Mesenchymal stem cell (in vitro differentiated cells and primary cell): Measurements from ENCODE around the gene NUBP2.

Experiments
- DNase-seq: peaks from one replicate; pipeline ENCODE4 v3.0.0-alpha.2; 2013
- H2AFZ ChIP-seq: one replicate; pipeline ENCODE4 v1.6.1; 2013; ENCODE audit warnings: low read depth, mild to moderate bottlenecking, control low read depth, inconsistent platforms, low read length, moderate library complexity
- H2AK5ac ChIP-seq: 2 replicates; pipeline ENCODE4 v1.6.1; 2013; ENCODE audit warnings: low read length, moderate library complexity, mild to moderate bottlenecking, inconsistent platforms; ENCODE audit not compliant: severe bottlenecking
- H2BK120ac ChIP-seq: one replicate; pipeline ENCODE4 v1.6.1; 2013; ENCODE audit warnings: low read depth, mild to moderate bottlenecking, inconsistent platforms, low read length, moderate library complexity
- H2BK12ac ChIP-seq, 2 experiments: one replicate each; pipeline ENCODE4 v1.6.1; 2013; ENCODE audit warnings: inconsistent platforms in 2 of 2, low read length in 2 of 2, mild to moderate bottlenecking in 2 of 2, moderate library complexity in 2 of 2, control low read depth in 1 of 2
- H2BK15ac ChIP-seq: one replicate; pipeline ENCODE4 v1.6.1; 2013; ENCODE audit warnings: mild to moderate bottlenecking, low read depth, inconsistent platforms; ENCODE audit not compliant: poor library complexity, severe bottlenecking
- H2BK5ac ChIP-seq: 2 replicates; pipeline ENCODE4 v1.6.1; 2013; ENCODE audit warnings: low read depth, mild to moderate bottlenecking, low read length, control low read depth, inconsistent platforms; ENCODE audit not compliant: poor library complexity, severe bottlenecking
- H3K14ac ChIP-seq, 2 experiments: one replicate each; pipeline ENCODE4 v1.6.1; 2013; ENCODE audit warnings: inconsistent platforms in 2 of 2, low read length in 2 of 2, control low read depth in 1 of 2, mild to moderate bottlenecking in 1 of 2, moderate library complexity in 1 of 2
- H3K18ac ChIP-seq, 2 experiments: one replicate each; pipeline ENCODE4 v1.6.1; 2013; ENCODE audit warnings: inconsistent platforms in 2 of 2, low read length in 2 of 2, control low read depth in 1 of 2, low read depth in 1 of 2, mild to moderate bottlenecking in 1 of 2
- H3K23ac ChIP-seq, 2 experiments: one replicate each; pipeline ENCODE4 v1.6.1; 2013; ENCODE audit warnings: inconsistent platforms in 2 of 2, low read length in 2 of 2, mild to moderate bottlenecking in 2 of 2, moderate library complexity in 2 of 2, control low read depth in 1 of 2
- H3K27ac ChIP-seq: 2 replicates; pipeline ENCODE4 v1.5.1; 2013; ENCODE audit warnings: mild to moderate bottlenecking, moderate library complexity, low read length, control low read depth, inconsistent platforms; ENCODE audit not compliant: poor library complexity, severe bottlenecking
- H3K27me3 ChIP-seq, 2 experiments: 2 replicates each; pipeline versions ENCODE4 v1.6.1 to v1.7.0; 2013; ENCODE audit warnings: low read length in 2 of 2, mild to moderate bottlenecking in 2 of 2, moderate library complexity in 2 of 2, control low read depth in 1 of 2, inconsistent platforms in 1 of 2; ENCODE audit not compliant: control insufficient read depth in 1 of 2, insufficient read depth in 1 of 2
- H3K36me3 ChIP-seq, 2 experiments: 2 replicates each; pipeline versions ENCODE4 v1.6.1 to v1.7.0; 2013; ENCODE audit warnings: low read length in 2 of 2, control low read depth in 1 of 2, inconsistent platforms in 1 of 2, low read depth in 1 of 2, mild to moderate bottlenecking in 1 of 2; ENCODE audit not compliant: insufficient read depth in 2 of 2, control insufficient read depth in 1 of 2
- H3K4ac ChIP-seq, 2 experiments: one replicate each; pipeline ENCODE4 v1.6.1; 2013; ENCODE audit warnings: inconsistent platforms in 2 of 2, low read length in 2 of 2, mild to moderate bottlenecking in 2 of 2, moderate library complexity in 2 of 2, control low read depth in 1 of 2, low read depth in 1 of 2
- H3K4me1 ChIP-seq: 2 replicates; pipeline ENCODE4 v1.6.1; 2013; ENCODE audit warnings: low read depth, low read length, control low read depth; ENCODE audit not compliant: control insufficient read depth, insufficient read depth
- H3K4me2 ChIP-seq: 2 replicates; pipeline ENCODE4 v1.6.1; 2013; ENCODE audit warnings: low read length, mild to moderate bottlenecking, inconsistent platforms; ENCODE audit not compliant: poor library complexity, severe bottlenecking
- H3K4me3 ChIP-seq, 2 experiments: 2 replicates each; pipeline versions ENCODE4 v1.5.1 to v1.7.0; 2013; ENCODE audit warnings: low read length in 2 of 2, mild to moderate bottlenecking in 2 of 2, control low read depth in 1 of 2, low read depth in 1 of 2; ENCODE audit not compliant: insufficient read depth in 1 of 2
- H3K79me1 ChIP-seq: replicated peaks from 2 replicates; pipeline ENCODE4 v1.6.1; 2013; ENCODE audit warnings: mild to moderate bottlenecking, control low read depth, low read length, inconsistent platforms; ENCODE audit not compliant: poor library complexity, severe bottlenecking
- H3K9ac ChIP-seq: 2 replicates; pipeline ENCODE4 v1.7.0; 2013; ENCODE audit warnings: mild to moderate bottlenecking, low read length, moderate library complexity
- H3K9me3 ChIP-seq: 2 replicates; pipeline ENCODE4 v1.7.0; 2013; ENCODE audit warnings: mild to moderate bottlenecking, low read length; ENCODE audit not compliant: control insufficient read depth
- H4K8ac ChIP-seq: one replicate; pipeline ENCODE4 v1.6.1; 2013; ENCODE audit warnings: inconsistent platforms, mild to moderate bottlenecking, low read length, moderate library complexity
- H4K91ac ChIP-seq: one replicate; pipeline ENCODE4 v1.6.1; 2013; ENCODE audit warnings: mild to moderate bottlenecking, low read length, inconsistent platforms
- WGBS: methylation state at CpG from one replicate; pipeline ENCODE4 v1.1.7; 2013; ENCODE audit warnings: mixed read lengths; 5-methylcytosine and 5-hydroxymethylcytosine counted together

The NUBP2 gene

DNA sequence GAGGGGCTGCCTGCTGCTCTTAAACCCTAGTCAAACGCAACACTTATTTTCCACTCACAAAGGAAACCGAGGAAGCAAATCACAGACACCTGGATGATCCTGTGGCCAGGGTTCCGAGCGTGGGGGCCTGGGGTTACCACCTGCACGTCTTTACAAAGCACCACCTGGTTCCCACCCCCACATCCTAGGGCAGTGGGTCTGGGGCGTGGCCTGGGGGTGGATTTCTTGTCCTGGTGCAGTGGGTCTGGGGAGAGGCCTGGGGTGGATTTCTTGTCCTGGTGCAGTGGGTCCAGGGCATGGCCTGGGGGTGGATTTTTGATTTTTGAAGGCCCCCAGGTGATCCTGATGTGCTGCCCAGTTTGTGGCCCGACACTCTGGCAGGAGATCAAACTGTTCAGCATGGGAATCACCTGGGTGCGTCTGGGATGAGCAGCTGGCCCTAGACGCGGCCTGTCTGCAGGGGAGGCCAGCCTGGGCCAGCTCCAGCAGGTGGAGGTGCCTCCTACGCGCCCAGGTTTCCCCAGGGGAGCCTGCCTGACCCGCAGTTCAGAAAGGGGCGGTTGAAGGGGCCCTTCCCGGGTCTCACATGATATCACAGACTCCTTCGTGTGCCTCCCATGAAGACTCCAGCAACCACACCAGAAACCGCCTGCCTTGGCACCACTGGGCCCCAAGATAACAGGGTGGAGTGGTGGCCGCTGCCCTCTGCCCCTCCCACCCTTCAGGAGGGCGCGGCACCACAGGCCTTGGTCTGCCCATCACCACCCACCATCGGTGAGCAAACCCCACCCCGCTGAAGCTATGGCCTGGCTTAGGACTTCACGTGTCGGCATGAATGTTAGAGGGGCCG lies 37.6 kb downstream of the NUBP2 start:
- Histone ChIP-seq H3K27me3 (no peaks in the 10 kb centered on the region), H2BK120ac (no peak overlapping the region), H2BK5ac (no peak overlapping the region), H3K4me2 (no peak overlapping the region), H4K8ac (no peak overlapping the region), H3K23ac (no peak overlapping the region), H3K9me3 (no peaks in the 10 kb centered on the region), H3K79me1 (peaks cover 41% of the 10 kb centered on the region), H3K4me1 (peaks cover 6% of the 10 kb centered on the region), H3K18ac (no peak overlapping the region), H2AFZ (no peak overlapping the region), H3K36me3 (peaks cover 32 to 71% of the 10 kb centered on the region in 2 experiments), H2BK15ac (no peak overlapping the region), H3K14ac (no peak overlapping the region), H3K9ac (no peak overlapping the region), H2BK12ac (no peak overlapping the region), H3K4me3 (no peak overlapping the region), H4K91ac (no peak overlapping the region), H3K27ac (no peak overlapping the region), H2AK5ac (no peak overlapping the region), H3K4ac (no peak overlapping the region)
- 94% methylated on average over 25 of the region's 25 CpGs for WGBS
- DNase-seq, result no peak

DNA sequence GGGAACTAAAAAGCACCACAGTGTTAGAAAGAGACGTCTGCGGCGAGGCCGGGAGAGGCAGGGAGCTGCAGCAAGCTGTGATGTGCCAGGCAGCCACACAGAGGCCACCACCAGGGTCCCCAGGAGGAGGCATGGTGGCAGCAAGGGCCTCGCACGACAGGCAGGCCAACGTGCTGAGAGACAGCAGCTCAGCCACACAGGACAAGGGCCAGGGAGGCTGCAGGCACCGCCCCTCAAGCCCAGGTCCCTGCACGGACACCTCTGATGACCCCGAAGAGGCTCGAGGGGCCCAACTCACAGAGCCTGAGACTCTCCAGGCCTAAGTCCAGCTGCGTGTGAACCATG lies 38.2 kb downstream of the NUBP2 start:
- WGBS, result 92% methylated on average over 12 of the region's 12 CpGs
- Histone ChIP-seq H2BK15ac (no peak overlapping the region), H2BK120ac (no peak overlapping the region), H2BK12ac (no peak overlapping the region), H3K23ac (no peak overlapping the region), H3K18ac (no peak overlapping the region), H3K27me3 (no peaks in the 10 kb centered on the region), H3K4ac (no peak overlapping the region), H2AK5ac (no peak overlapping the region), H2AFZ (no peak overlapping the region), H3K4me3 (no peak overlapping the region), H3K9ac (no peak overlapping the region), H3K27ac (no peak overlapping the region), H3K79me1 (peaks cover 43% of the 10 kb centered on the region), H4K91ac (no peak overlapping the region), H4K8ac (no peak overlapping the region), H3K4me2 (no peak overlapping the region), H3K36me3 (peaks cover 28 to 68% of the 10 kb centered on the region in 2 experiments), H3K9me3 (no peaks in the 10 kb centered on the region), H2BK5ac (no peak overlapping the region), H3K14ac (no peak overlapping the region), H3K4me1 (peaks cover 12% of the 10 kb centered on the region)
- no peak for DNase-seq

GRCh38 chr16:1821861-1822611 lies 39.3 kb downstream of the NUBP2 start:
- H3K14ac ChIP-seq, result no peak overlapping the region
- DNase-seq, result no peak
- no peak overlapping the region for H2BK15ac ChIP-seq
- H3K27me3 ChIP-seq, result no peaks in the 10 kb centered on the region
- H4K8ac ChIP-seq, result no peak overlapping the region
- H3K4ac ChIP-seq, result no peak overlapping the region
- H4K91ac ChIP-seq, result no peak overlapping the region
- no peak overlapping the region for H2BK12ac ChIP-seq
- peaks cover 43% of the 10 kb centered on the region for H3K79me1 ChIP-seq
- no peak overlapping the region for H2BK120ac ChIP-seq
- H3K23ac ChIP-seq, result no peak overlapping the region
- no peak overlapping the region for H3K18ac ChIP-seq
- H2AFZ ChIP-seq, result no peak overlapping the region
- peaks cover 14% of the 10 kb centered on the region for H3K4me1 ChIP-seq
- H2AK5ac ChIP-seq, result no peak overlapping the region
- H3K4me3 ChIP-seq, result no peak overlapping the region
- no peak overlapping the region for H2BK5ac ChIP-seq
- H3K36me3 ChIP-seq, result peaks cover 20 to 58% of the 10 kb centered on the region in 2 experiments
- no peak overlapping the region for H3K9ac ChIP-seq
- H3K27ac ChIP-seq, result no peak overlapping the region
- WGBS, result 97% methylated on average over 22 of the region's 24 CpGs
- no peaks in the 10 kb centered on the region for H3K9me3 ChIP-seq
- H3K4me2 ChIP-seq, result no peak overlapping the region

DNA sequence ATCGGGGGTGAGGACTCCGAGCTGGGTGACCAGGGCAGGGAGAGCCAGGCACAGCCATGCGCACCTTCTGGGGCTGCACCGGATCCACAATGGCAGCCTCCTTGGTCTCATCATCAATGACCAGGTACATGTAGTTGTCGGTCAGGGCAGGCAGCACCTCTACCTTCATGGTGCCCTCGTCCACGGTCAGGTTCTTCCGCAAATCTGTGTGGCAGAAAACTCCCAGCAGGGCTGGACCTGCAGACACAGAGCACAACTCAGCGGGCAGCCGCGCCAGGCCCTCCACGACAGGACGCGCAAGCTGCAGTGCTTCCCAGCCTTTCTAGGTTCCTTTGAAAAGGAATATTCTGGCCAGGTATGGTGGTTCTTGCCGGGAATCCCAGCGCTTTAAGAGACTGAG lies 40.0 kb downstream of the NUBP2 start:
- Histone ChIP-seq H3K4ac (no peak overlapping the region), H3K4me1 (peaks cover 14% of the 10 kb centered on the region), H3K18ac (no peak overlapping the region), H4K8ac (no peak overlapping the region), H2AK5ac (no peak overlapping the region), H3K27ac (no peak overlapping the region), H2BK12ac (no peak overlapping the region), H3K27me3 (no peaks in the 10 kb centered on the region), H2BK15ac (no peak overlapping the region), H2BK120ac (no peak overlapping the region), H3K36me3 (peaks cover 20 to 50% of the 10 kb centered on the region in 2 experiments), H2AFZ (no peak overlapping the region), H4K91ac (no peak overlapping the region), H3K14ac (no peak overlapping the region), H2BK5ac (no peak overlapping the region), H3K23ac (no peak overlapping the region), H3K79me1 (peaks cover 38% of the 10 kb centered on the region), H3K4me2 (no peak overlapping the region), H3K9ac (no peak overlapping the region), H3K9me3 (no peaks in the 10 kb centered on the region), H3K4me3 (no peak overlapping the region)
- no peak for DNase-seq
- WGBS, result 99% methylated on average over 16 of the region's 16 CpGs
